WTC11 (cell line): ENCODE results near the gene TPM2. TPM values are rescaled to one million over a fixed set of nuclear protein-coding genes. Genes with fewer than 3 reads are reported as not detected.

Source experiments
- ATAC-seq: fragments of 200-7000 bp; cut with Tn5 transposase; 2 replicates; pipeline ENCODE4 v1.10.0; 2021; ENCODE audit warnings: mild to moderate bottlenecking, moderate library complexity
- CTCF ChIA-PET: fragments of 300-600 bp; sonication (Branson Sonifier 250); formaldehyde crosslinking; loops from one replicate; lab custom pipeline; 2021; ENCODE audit warnings: antibody characterized with exemption; lab: Charles Lee
- POLR2A ChIA-PET: fragments of 350-600 bp; sonication (Branson Sonifier 250); formaldehyde crosslinking; loops from one replicate; lab custom pipeline; 2021; ENCODE audit warnings: antibody characterized with exemption; lab: Charles Lee
- DNase-seq: peaks from one replicate; pipeline ENCODE4 v3.0.0; 2021; ENCODE audit warnings: low spot score
- H3K27ac Mint-ChIP-seq: 2 replicates; pipeline ENCODE4 v1.8.0; 2021; ENCODE audit warnings: mixed read lengths
- H3K27me3 Mint-ChIP-seq: 2 replicates; pipeline ENCODE4 v1.8.0; 2021; ENCODE audit warnings: low read depth, mild to moderate bottlenecking, moderate library complexity, mixed read lengths
- H3K36me3 Mint-ChIP-seq: 2 replicates; pipeline ENCODE4 v1.8.0; 2021; ENCODE audit warnings: mixed read lengths
- H3K4me1 Mint-ChIP-seq: 2 replicates; pipeline ENCODE4 v1.8.0; 2022; ENCODE audit warnings: mixed read lengths
- H3K4me3 Mint-ChIP-seq: 2 replicates; pipeline ENCODE4 v1.8.0; 2021; ENCODE audit warnings: mild to moderate bottlenecking, moderate library complexity, mixed read lengths
- H3K9me3 Mint-ChIP-seq: 2 replicates; pipeline ENCODE4 v1.8.0; 2021; ENCODE audit warnings: mixed read lengths
- ATF6 ChIP-seq: sonication (generic); formaldehyde crosslinking; IDR thresholded peaks from 2 replicates; pipeline ENCODE4 v1.8.1; 2023; ENCODE audit warnings: mild to moderate bottlenecking, missing genetic modification reagents
- E2F5 ChIP-seq: sonication (generic); formaldehyde crosslinking; IDR thresholded peaks from 2 replicates; pipeline ENCODE4 v1.8.1; 2022; ENCODE audit warnings: mild to moderate bottlenecking, moderate library complexity, missing genetic modification reagents
- ETV6 ChIP-seq: sonication (generic); formaldehyde crosslinking; IDR thresholded peaks from 2 replicates; pipeline ENCODE4 v1.8.1; 2022; ENCODE audit warnings: mild to moderate bottlenecking, missing genetic modification reagents
- NR1H2 ChIP-seq: sonication (generic); formaldehyde crosslinking; IDR thresholded peaks from 2 replicates; pipeline ENCODE4 v1.9.0; 2021; ENCODE audit warnings: mild to moderate bottlenecking, moderate library complexity, missing genetic modification reagents
- PRDM15 ChIP-seq: sonication (generic); formaldehyde crosslinking; IDR thresholded peaks from 2 replicates; pipeline ENCODE4 v1.8.0; 2022; ENCODE audit warnings: missing genetic modification reagents
- RELA ChIP-seq: sonication (generic); formaldehyde crosslinking; IDR thresholded peaks from 2 replicates; pipeline ENCODE4 v1.8.1; 2022; ENCODE audit warnings: missing genetic modification reagents, mild to moderate bottlenecking, borderline replicate concordance
- ZBTB43 ChIP-seq: sonication (generic); formaldehyde crosslinking; IDR thresholded peaks from 2 replicates; pipeline ENCODE4 v1.8.1; 2023; ENCODE audit warnings: mild to moderate bottlenecking, missing genetic modification reagents
- ZNF317 ChIP-seq: sonication (generic); formaldehyde crosslinking; IDR thresholded peaks from 2 replicates; pipeline ENCODE4 v1.8.1; 2023; ENCODE audit warnings: low read depth, mild to moderate bottlenecking, moderate library complexity, missing genetic modification reagents, borderline replicate concordance
- ZNF416 ChIP-seq: fragments of 250-450 bp; sonication (Bioruptor Pico); IDR thresholded peaks from 2 replicates; pipeline ENCODE4 v1.9.0; 2021; ENCODE audit warnings: mild to moderate bottlenecking, inconsistent platforms
- ZNF425 ChIP-seq: fragments of 250-450 bp; sonication (Bioruptor Pico); conservative IDR thresholded peaks from 2 replicates; pipeline ENCODE4 v1.9.0; 2021; ENCODE audit warnings: mild to moderate bottlenecking
- total RNA-seq: library from RNA; stranded (reverse); gene quantifications from 3 replicates; pipeline ENCODE4 v1.2.3, GENCODE V29; 2021
- TF ChIP-seq, protein P1 (sequence below): fragments of 200-600 bp; IDR thresholded peaks from 2 replicates; pipeline ENCODE4 v1.8.0; 2022; ENCODE audit warnings: antibody characterized with exemption
- TF ChIP-seq, protein P2 (sequence below): sonication (generic); formaldehyde crosslinking; conservative IDR thresholded peaks from 2 replicates; pipeline ENCODE4 v1.8.1; 2022; ENCODE audit warnings: mild to moderate bottlenecking, missing genetic modification reagents
- TF ChIP-seq, protein P3 (sequence below): fragments of 250-450 bp; sonication (Bioruptor Pico); IDR thresholded peaks from 2 replicates; pipeline ENCODE4 v1.9.0; 2021; ENCODE audit warnings: mild to moderate bottlenecking
- TF ChIP-seq, protein P4 (sequence below): fragments of 250-450 bp; sonication (Bioruptor Pico); IDR thresholded peaks from 2 replicates; pipeline ENCODE4 v2.1.2; 2022; ENCODE audit warnings: mild to moderate bottlenecking, moderate library complexity

Gene TPM2
- total RNA-seq, 1 experiment from 2014 or later = 146 TPM

DNA sequence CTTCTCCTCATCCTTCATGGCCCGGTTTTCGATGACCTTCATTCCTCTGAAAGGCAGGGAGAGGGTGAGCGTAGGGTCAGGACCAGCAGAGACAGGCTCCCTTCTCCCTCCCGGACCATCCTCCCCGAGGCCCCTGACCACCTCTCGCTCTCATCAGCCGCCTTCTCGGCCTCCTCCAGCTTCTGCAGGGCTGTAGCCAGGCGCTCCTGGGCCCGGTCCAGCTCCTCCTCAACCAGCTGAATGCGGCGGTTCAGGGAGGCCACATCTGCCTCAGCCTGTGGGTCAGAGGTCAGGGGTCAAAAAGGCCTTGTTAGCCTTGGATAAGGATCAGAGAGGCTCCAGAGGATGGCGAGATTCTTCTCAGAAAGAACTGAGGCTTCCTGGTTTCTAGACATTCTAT lies 4.2 kb downstream of the TPM2 start:
- CTCF ChIA-PET = interaction anchor here (6.8 kb wide), 1 partner anchor 24 kb away, joined by 49 read pairs; no protein-coding TSS in a partner anchor
- TF ChIP-seq, protein P1, sequence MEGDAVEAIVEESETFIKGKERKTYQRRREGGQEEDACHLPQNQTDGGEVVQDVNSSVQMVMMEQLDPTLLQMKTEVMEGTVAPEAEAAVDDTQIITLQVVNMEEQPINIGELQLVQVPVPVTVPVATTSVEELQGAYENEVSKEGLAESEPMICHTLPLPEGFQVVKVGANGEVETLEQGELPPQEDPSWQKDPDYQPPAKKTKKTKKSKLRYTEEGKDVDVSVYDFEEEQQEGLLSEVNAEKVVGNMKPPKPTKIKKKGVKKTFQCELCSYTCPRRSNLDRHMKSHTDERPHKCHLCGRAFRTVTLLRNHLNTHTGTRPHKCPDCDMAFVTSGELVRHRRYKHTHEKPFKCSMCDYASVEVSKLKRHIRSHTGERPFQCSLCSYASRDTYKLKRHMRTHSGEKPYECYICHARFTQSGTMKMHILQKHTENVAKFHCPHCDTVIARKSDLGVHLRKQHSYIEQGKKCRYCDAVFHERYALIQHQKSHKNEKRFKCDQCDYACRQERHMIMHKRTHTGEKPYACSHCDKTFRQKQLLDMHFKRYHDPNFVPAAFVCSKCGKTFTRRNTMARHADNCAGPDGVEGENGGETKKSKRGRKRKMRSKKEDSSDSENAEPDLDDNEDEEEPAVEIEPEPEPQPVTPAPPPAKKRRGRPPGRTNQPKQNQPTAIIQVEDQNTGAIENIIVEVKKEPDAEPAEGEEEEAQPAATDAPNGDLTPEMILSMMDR = no peak
- TF ChIP-seq ZNF425 (CRISPR knock-in tag) = no peak
- no peak for TF ChIP-seq ZBTB43 (CRISPR knock-in tag)
- TF ChIP-seq, protein P2, sequence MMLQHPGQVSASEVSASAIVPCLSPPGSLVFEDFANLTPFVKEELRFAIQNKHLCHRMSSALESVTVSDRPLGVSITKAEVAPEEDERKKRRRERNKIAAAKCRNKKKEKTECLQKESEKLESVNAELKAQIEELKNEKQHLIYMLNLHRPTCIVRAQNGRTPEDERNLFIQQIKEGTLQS (CRISPR knock-in tag) = no peak
- TF ChIP-seq RELA (CRISPR knock-in tag) = no peak
- TF ChIP-seq NR1H2 (CRISPR knock-in tag) = no peak
- no peak for TF ChIP-seq ATF6 (CRISPR knock-in tag)
- no peak for TF ChIP-seq ZNF317 (CRISPR knock-in tag)
- TF ChIP-seq, protein P3, sequence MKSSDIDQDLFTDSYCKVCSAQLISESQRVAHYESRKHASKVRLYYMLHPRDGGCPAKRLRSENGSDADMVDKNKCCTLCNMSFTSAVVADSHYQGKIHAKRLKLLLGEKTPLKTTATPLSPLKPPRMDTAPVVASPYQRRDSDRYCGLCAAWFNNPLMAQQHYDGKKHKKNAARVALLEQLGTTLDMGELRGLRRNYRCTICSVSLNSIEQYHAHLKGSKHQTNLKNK (CRISPR knock-in tag) = no peak
- TF ChIP-seq ZNF416 (CRISPR knock-in tag) = no peak
- no peak for TF ChIP-seq E2F5 (CRISPR knock-in tag)
- TF ChIP-seq ETV6 (CRISPR knock-in tag) = no peak
- TF ChIP-seq, protein P4, sequence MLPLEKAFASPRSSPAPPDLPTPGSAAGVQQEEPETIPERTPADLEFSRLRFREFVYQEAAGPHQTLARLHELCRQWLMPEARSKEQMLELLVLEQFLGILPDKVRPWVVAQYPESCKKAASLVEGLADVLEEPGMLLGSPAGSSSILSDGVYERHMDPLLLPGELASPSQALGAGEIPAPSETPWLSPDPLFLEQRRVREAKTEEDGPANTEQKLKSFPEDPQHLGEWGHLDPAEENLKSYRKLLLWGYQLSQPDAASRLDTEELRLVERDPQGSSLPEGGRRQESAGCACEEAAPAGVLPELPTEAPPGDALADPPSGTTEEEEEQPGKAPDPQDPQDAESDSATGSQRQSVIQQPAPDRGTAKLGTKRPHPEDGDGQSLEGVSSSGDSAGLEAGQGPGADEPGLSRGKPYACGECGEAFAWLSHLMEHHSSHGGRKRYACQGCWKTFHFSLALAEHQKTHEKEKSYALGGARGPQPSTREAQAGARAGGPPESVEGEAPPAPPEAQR (CRISPR knock-in tag) = no peak
- TF ChIP-seq PRDM15 (CRISPR knock-in tag) = no peak
- no peaks in the 10 kb centered on the region for H3K9me3 Mint-ChIP-seq
- H3K27ac Mint-ChIP-seq = no peak overlapping the region
- peaks cover 41% of the 10 kb centered on the region for H3K36me3 Mint-ChIP-seq
- no peaks in the 10 kb centered on the region for H3K27me3 Mint-ChIP-seq
- no peak overlapping the region for H3K4me3 Mint-ChIP-seq
- H3K4me1 Mint-ChIP-seq = peaks cover 24% of the 10 kb centered on the region
- ATAC-seq (no peak), DNase-seq (no peak)
- POLR2A ChIA-PET = interaction anchor here (0.8 to 2.3 kb wide), 2 partner anchors 9 to 43 kb away, joined by 3 to 10 read pairs; no protein-coding TSS in a partner anchor
